WTC11 (cell line): ENCODE results near the gene NMB. TPM values are rescaled to one million over a fixed set of nuclear protein-coding genes. Genes with fewer than 3 reads are reported as not detected.

ENCODE experiments used
- ATAC-seq: fragments of 200-7000 bp; cut with Tn5 transposase; 2 replicates; pipeline ENCODE4 v1.10.0; 2021; ENCODE audit warnings: mild to moderate bottlenecking, moderate library complexity
- CTCF ChIA-PET: fragments of 300-600 bp; sonication (Branson Sonifier 250); formaldehyde crosslinking; loops from one replicate; lab custom pipeline; 2021; ENCODE audit warnings: antibody characterized with exemption; lab: Charles Lee
- POLR2A ChIA-PET: fragments of 350-600 bp; sonication (Branson Sonifier 250); formaldehyde crosslinking; loops from one replicate; lab custom pipeline; 2021; ENCODE audit warnings: antibody characterized with exemption; lab: Charles Lee
- DNase-seq: peaks from one replicate; pipeline ENCODE4 v3.0.0; 2021; ENCODE audit warnings: low spot score
- H3K27ac Mint-ChIP-seq: 2 replicates; pipeline ENCODE4 v1.8.0; 2021; ENCODE audit warnings: mixed read lengths
- H3K27me3 Mint-ChIP-seq: 2 replicates; pipeline ENCODE4 v1.8.0; 2021; ENCODE audit warnings: low read depth, mild to moderate bottlenecking, moderate library complexity, mixed read lengths
- H3K36me3 Mint-ChIP-seq: 2 replicates; pipeline ENCODE4 v1.8.0; 2021; ENCODE audit warnings: mixed read lengths
- H3K4me1 Mint-ChIP-seq: 2 replicates; pipeline ENCODE4 v1.8.0; 2022; ENCODE audit warnings: mixed read lengths
- H3K4me3 Mint-ChIP-seq: 2 replicates; pipeline ENCODE4 v1.8.0; 2021; ENCODE audit warnings: mild to moderate bottlenecking, moderate library complexity, mixed read lengths
- H3K9me3 Mint-ChIP-seq: 2 replicates; pipeline ENCODE4 v1.8.0; 2021; ENCODE audit warnings: mixed read lengths
- GABPB1 ChIP-seq: sonication (generic); formaldehyde crosslinking; IDR thresholded peaks from 2 replicates; pipeline ENCODE4 v1.8.1; 2023; ENCODE audit warnings: mild to moderate bottlenecking, missing genetic modification reagents
- JAZF1 ChIP-seq: fragments of 250-450 bp; sonication (Bioruptor Pico); IDR thresholded peaks from 2 replicates; pipeline ENCODE4 v1.9.0; 2021; ENCODE audit warnings: moderate library complexity, mild to moderate bottlenecking, inconsistent platforms
- JUN ChIP-seq: sonication (generic); formaldehyde crosslinking; IDR thresholded peaks from 2 replicates; pipeline ENCODE4 v1.8.0; 2023; ENCODE audit warnings: mild to moderate bottlenecking, missing genetic modification reagents
- RELA ChIP-seq: sonication (generic); formaldehyde crosslinking; IDR thresholded peaks from 2 replicates; pipeline ENCODE4 v1.8.1; 2022; ENCODE audit warnings: missing genetic modification reagents, mild to moderate bottlenecking, borderline replicate concordance
- RORB ChIP-seq: fragments of 250-450 bp; sonication (Bioruptor Pico); IDR thresholded peaks from 2 replicates; pipeline ENCODE4 v1.9.0; 2021; ENCODE audit warnings: mild to moderate bottlenecking
- SOX15 ChIP-seq: fragments of 250-450 bp; sonication (Bioruptor Pico); IDR thresholded peaks from 2 replicates; pipeline ENCODE4 v1.9.0; 2021; ENCODE audit warnings: mild to moderate bottlenecking
- STAT6 ChIP-seq: sonication (generic); formaldehyde crosslinking; conservative IDR thresholded peaks from 2 replicates; pipeline ENCODE4 v1.8.1; 2023; ENCODE audit warnings: mild to moderate bottlenecking, low read depth, missing genetic modification reagents, moderate library complexity
- TP53 ChIP-seq: sonication (generic); formaldehyde crosslinking; IDR thresholded peaks from 2 replicates; pipeline ENCODE4 v1.8.1; 2023; ENCODE audit warnings: mild to moderate bottlenecking, missing genetic modification reagents
- USF1 ChIP-seq: sonication (generic); formaldehyde crosslinking; IDR thresholded peaks from 2 replicates; pipeline ENCODE4 v1.8.0; 2022; ENCODE audit warnings: mild to moderate bottlenecking, missing genetic modification reagents
- USF2 ChIP-seq: sonication (generic); formaldehyde crosslinking; IDR thresholded peaks from 2 replicates; pipeline ENCODE4 v1.8.1; 2023; ENCODE audit warnings: mild to moderate bottlenecking, missing genetic modification reagents, moderate library complexity
- ZNF263 ChIP-seq: sonication (generic); formaldehyde crosslinking; IDR thresholded peaks from 2 replicates; pipeline ENCODE4 v1.8.1; 2022; ENCODE audit warnings: low read depth, mild to moderate bottlenecking, moderate library complexity, missing genetic modification reagents
- ZNF532 ChIP-seq: fragments of 250-450 bp; sonication (Bioruptor Pico); IDR thresholded peaks from 2 replicates; pipeline ENCODE4 v1.9.0; 2021; ENCODE audit warnings: mild to moderate bottlenecking, borderline replicate concordance
- total RNA-seq: library from RNA; stranded (reverse); gene quantifications from 3 replicates; pipeline ENCODE4 v1.2.3, GENCODE V29; 2021
- TF ChIP-seq, protein P1 (sequence below): sonication (generic); formaldehyde crosslinking; IDR thresholded peaks from 2 replicates; pipeline ENCODE4 v1.8.1; 2022; ENCODE audit warnings: mild to moderate bottlenecking, missing genetic modification reagents, moderate library complexity, borderline replicate concordance
- TF ChIP-seq, protein P2 (sequence below): fragments of 250-450 bp; sonication (Bioruptor Pico); conservative IDR thresholded peaks from 2 replicates; pipeline ENCODE4 v1.9.0; 2021; ENCODE audit warnings: mild to moderate bottlenecking

NMB gene
- total RNA-seq, 1 experiment from 2014 or later = 14.9 TPM

- H3K36me3 Mint-ChIP-seq = peaks cover 52% of the 10 kb centered on the region
- no peaks in the 10 kb centered on the region for H3K9me3 Mint-ChIP-seq
- POLR2A ChIA-PET = no interaction called here
- TF ChIP-seq GABPB1 (no peak), USF2 (CRISPR knock-in tag) (no peak), JAZF1 (CRISPR knock-in tag) (no peak), ZNF263 (CRISPR knock-in tag) (no peak), STAT6 (CRISPR knock-in tag) (no peak), JUN (CRISPR knock-in tag) (no peak), RELA (no peak), RORB (CRISPR knock-in tag) (no peak), USF1 (CRISPR knock-in tag) (no peak), TP53 (CRISPR knock-in tag) (no peak), ZNF532 (no peak), SOX15 (CRISPR knock-in tag) (no peak)
- TF ChIP-seq, protein P1, sequence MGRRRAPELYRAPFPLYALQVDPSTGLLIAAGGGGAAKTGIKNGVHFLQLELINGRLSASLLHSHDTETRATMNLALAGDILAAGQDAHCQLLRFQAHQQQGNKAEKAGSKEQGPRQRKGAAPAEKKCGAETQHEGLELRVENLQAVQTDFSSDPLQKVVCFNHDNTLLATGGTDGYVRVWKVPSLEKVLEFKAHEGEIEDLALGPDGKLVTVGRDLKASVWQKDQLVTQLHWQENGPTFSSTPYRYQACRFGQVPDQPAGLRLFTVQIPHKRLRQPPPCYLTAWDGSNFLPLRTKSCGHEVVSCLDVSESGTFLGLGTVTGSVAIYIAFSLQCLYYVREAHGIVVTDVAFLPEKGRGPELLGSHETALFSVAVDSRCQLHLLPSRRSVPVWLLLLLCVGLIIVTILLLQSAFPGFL = no peak
- TF ChIP-seq, protein P2, sequence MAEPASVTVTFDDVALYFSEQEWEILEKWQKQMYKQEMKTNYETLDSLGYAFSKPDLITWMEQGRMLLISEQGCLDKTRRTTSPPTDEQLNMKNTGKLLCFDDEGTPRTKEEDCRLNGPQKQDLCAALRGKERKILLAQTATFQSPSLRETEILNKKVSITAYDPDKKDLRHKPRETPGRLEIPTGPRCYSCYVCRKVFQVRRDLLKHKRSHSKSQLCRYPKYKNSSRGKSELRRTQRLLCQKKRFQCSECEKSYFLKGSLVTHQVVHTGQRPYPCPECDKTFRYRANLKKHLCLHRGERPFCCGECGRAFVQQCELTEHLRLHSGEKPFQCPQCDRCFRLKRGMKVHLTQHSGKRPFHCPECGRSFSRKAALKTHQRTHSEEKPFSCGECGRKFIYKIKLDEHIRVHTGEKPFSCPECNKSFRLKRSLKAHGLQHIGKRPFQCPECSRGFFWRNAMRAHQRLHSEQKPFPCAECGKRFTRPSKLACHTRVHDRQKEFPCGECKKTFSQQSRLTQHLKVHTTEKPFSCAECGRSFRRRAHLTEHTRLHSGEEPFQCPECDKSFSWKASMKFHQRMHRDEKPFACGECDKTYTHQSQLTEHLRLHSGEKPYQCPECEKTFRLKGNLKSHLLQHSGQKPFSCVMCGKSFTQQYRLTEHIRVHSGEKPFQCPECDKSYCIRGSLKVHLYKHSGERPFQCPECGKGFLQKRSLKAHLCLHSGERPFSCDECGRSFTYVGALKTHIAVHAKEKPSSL (CRISPR knock-in tag) = no peak
- CTCF ChIA-PET = interaction anchor here (0.7 kb wide), 1 partner anchor 12 kb away, joined by 4 read pairs; no protein-coding TSS in a partner anchor
- peaks cover 74% of the 10 kb centered on the region for H3K4me1 Mint-ChIP-seq
- H3K27ac Mint-ChIP-seq = peak overlapping the region; percentile 22; the same call in 1 of the 2 replicates
- ATAC-seq (no peak), DNase-seq (no peak)
- H3K4me3 Mint-ChIP-seq = no peak overlapping the region
- H3K27me3 Mint-ChIP-seq = no peaks in the 10 kb centered on the region
Measured at GRCh38 chr15:84611631-84612030, 46.4 kb downstream of the NMB start.
